Stimulated activated CD4-positive, alpha-beta T cell treated with anti-CD3 and anti-CD28 coated beads, Interleukin-2, amount 100 ng/mL, for 48 hours (primary cell): ENCODE results near the gene VPS13A.

Experiments
- DNase-seq, 2 donors: peaks; one replicate each; pipeline ENCODE4 v3.0.0-alpha.2; 2020

The VPS13A gene

DNA sequence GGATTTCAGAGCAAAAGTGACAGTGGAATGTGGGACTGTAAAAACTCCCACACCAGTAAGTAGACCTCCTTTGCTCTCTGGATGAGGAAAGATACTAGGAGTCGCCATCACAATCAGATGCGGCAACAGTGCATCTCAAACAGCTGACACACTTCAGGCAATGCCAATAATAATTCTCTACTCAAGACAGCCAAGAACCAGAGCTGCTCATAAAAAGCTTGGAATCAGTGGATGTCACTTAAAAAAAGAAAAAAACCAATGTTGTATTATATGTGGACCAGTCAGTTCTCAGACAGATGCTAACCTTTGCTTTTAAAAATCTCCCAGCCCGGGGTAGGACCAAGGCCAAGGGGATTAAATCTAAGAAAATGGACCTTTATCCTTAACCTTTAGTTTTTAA, 285.8 kb downstream of the VPS13A start:
- DNase-seq = no peak

GRCh38 chr9:77464661-77465060, 287.3 kb downstream of the VPS13A start:
- DNase-seq = no peak

- no peak for DNase-seq
Observed at GRCh38 chr9:77469515-77470231, 292.3 kb downstream of the VPS13A start.
